ENCODE data around the gene TRIM39.

GRCh38 chr6:30340589-30341054 lies 13.9 kb downstream of the TRIM39 start:
- TF ChIP-seq EZH2phosphoT487 (IDR thresholded peaks at IDR 0.05; ENCODE audit: insufficient read depth, low read depth), result no peak
- no peak for TF ChIP-seq EZH2 (IDR thresholded peaks at IDR 0.05; ENCODE audit: insufficient read depth, poor library complexity, severe bottlenecking)

Measured in GM23248 (cell line).